HEK293 (cell line): ENCODE measurements around the gene TSPAN9.

Source experiments
- CTCF ChIA-PET: fragments of 350-600 bp; formaldehyde crosslinking; extraction: SDS; loops from one replicate; lab custom pipeline; 2021; ENCODE audit warnings: antibody characterized with exemption; lab: Yijun Ruan, JAX
- POLR2A ChIA-PET: fragments of 300-600 bp; formaldehyde crosslinking; extraction: SDS; loops from one replicate; lab custom pipeline; 2020; ENCODE audit warnings: antibody characterized with exemption, inconsistent platforms; lab: Yijun Ruan, JAX
- H3K27ac ChIP-seq: fragments of 200-500 bp; sonication (Bioruptor generic); 2 replicates; pipeline ENCODE4 v1.5.1; 2014; ENCODE audit warnings: low read depth, low read length, control low read depth, inconsistent platforms; ENCODE audit errors: extremely low read depth
- H3K36me3 ChIP-seq, 2 experiments: fragments of 200-500 bp in 1 of 2; sonication (Bioruptor generic) in 1 of 2; 1 replicate in 1 of 2; 2 replicates in 1 of 2; pipeline ENCODE4 v1.5.1; 2014 to 2017; ENCODE audit warnings: inconsistent platforms in 2 of 2, low read length in 2 of 2; ENCODE audit not compliant: control insufficient read depth in 2 of 2, insufficient read depth in 1 of 2
- H3K4me1 ChIP-seq: fragments of 200-500 bp; sonication (Bioruptor generic); 2 replicates; pipeline ENCODE4 v1.5.1; 2014; ENCODE audit warnings: mild to moderate bottlenecking, low read length, inconsistent platforms; ENCODE audit not compliant: control insufficient read depth, insufficient read depth
- H3K4me3 ChIP-seq: 2 replicates; pipeline ENCODE4 v1.5.1; 2011; ENCODE audit warnings: low read depth, mild to moderate bottlenecking, control low read depth, low read length, moderate library complexity
- H3K9me3 ChIP-seq: fragments of 200-500 bp; sonication (Bioruptor generic); 2 replicates; pipeline ENCODE4 v1.5.1; 2014; ENCODE audit warnings: low read depth, low read length, inconsistent platforms; ENCODE audit not compliant: control insufficient read depth, insufficient read depth
- BCL11B ChIP-seq: fragments of 450-650 bp; formaldehyde crosslinking; IDR thresholded peaks from 2 replicates; pipeline ENCODE4 v1.5.1; 2016; ENCODE audit warnings: low read depth, missing biosample characterization, missing genetic modification characterization
- ZFP3 ChIP-seq: fragments of 450-650 bp; formaldehyde crosslinking; IDR thresholded peaks from 2 replicates; pipeline ENCODE4 v1.5.1; 2016; ENCODE audit warnings: low read depth, missing biosample characterization, missing genetic modification characterization
- ZNF157 ChIP-seq: fragments of 450-650 bp; formaldehyde crosslinking; IDR thresholded peaks from 2 replicates; pipeline ENCODE4 v1.5.1; 2016; ENCODE audit warnings: missing biosample characterization, missing genetic modification characterization
- ZNF239 ChIP-seq: fragments of 450-650 bp; formaldehyde crosslinking; IDR thresholded peaks from 2 replicates; pipeline ENCODE4 v1.5.1; 2016; ENCODE audit warnings: missing biosample characterization, missing genetic modification characterization
- ZNF292 ChIP-seq: fragments of 450-650 bp; formaldehyde crosslinking; IDR thresholded peaks from 2 replicates; pipeline ENCODE4 v1.5.1; 2016; ENCODE audit warnings: low read depth, missing biosample characterization, missing genetic modification characterization, borderline replicate concordance
- ZNF391 ChIP-seq: fragments of 450-650 bp; formaldehyde crosslinking; IDR thresholded peaks from 2 replicates; pipeline ENCODE4 v1.5.1; 2016; ENCODE audit warnings: low read depth, missing biosample characterization, missing genetic modification characterization, borderline replicate concordance
- ZNF394 ChIP-seq: fragments of 450-650 bp; formaldehyde crosslinking; IDR thresholded peaks from 2 replicates; pipeline ENCODE4 v1.5.1; 2016; ENCODE audit warnings: missing biosample characterization, missing genetic modification characterization, mild to moderate bottlenecking, moderate library complexity, borderline replicate concordance
- ZNF426 ChIP-seq: fragments of 450-650 bp; formaldehyde crosslinking; IDR thresholded peaks from 2 replicates; pipeline ENCODE4 v1.5.1; 2017; ENCODE audit warnings: missing biosample characterization, missing genetic modification characterization, mild to moderate bottlenecking, inconsistent platforms, moderate library complexity
- ZNF510 ChIP-seq: fragments of 450-650 bp; formaldehyde crosslinking; IDR thresholded peaks from 2 replicates; pipeline ENCODE4 v1.5.1; 2018; ENCODE audit warnings: mild to moderate bottlenecking, missing genetic modification characterization, missing biosample characterization; ENCODE audit not compliant: insufficient replicate concordance
- ZNF623 ChIP-seq: fragments of 450-650 bp; formaldehyde crosslinking; IDR thresholded peaks from 2 replicates; pipeline ENCODE4 v1.5.1; 2016; ENCODE audit warnings: missing biosample characterization, missing genetic modification characterization
- TF ChIP-seq, protein P1 (sequence below): fragments of 450-650 bp; formaldehyde crosslinking; IDR thresholded peaks from 2 replicates; pipeline ENCODE4 v1.5.1; 2016; ENCODE audit warnings: missing biosample characterization, missing genetic modification characterization
- TF ChIP-seq, protein P2 (sequence below): fragments of 450-650 bp; formaldehyde crosslinking; conservative IDR thresholded peaks from 2 replicates; pipeline ENCODE4 v1.5.1; 2016; ENCODE audit warnings: low read depth, missing biosample characterization, missing genetic modification characterization
- TF ChIP-seq, protein P3 (sequence below): fragments of 450-650 bp; formaldehyde crosslinking; IDR thresholded peaks from 2 replicates; pipeline ENCODE4 v1.5.1; 2016; ENCODE audit warnings: missing biosample characterization, missing genetic modification characterization
- TF ChIP-seq, protein P4 (sequence below): fragments of 450-650 bp; formaldehyde crosslinking; IDR thresholded peaks from 2 replicates; pipeline ENCODE4 v1.5.1; 2016; ENCODE audit warnings: missing biosample characterization, missing genetic modification characterization
- TF ChIP-seq, protein P5 (sequence below): fragments of 450-650 bp; formaldehyde crosslinking; IDR thresholded peaks from 2 replicates; pipeline ENCODE4 v1.5.1; 2016; ENCODE audit warnings: missing biosample characterization, missing genetic modification characterization
- TF ChIP-seq, protein P6 (sequence below): fragments of 450-650 bp; formaldehyde crosslinking; IDR thresholded peaks from 2 replicates; pipeline ENCODE4 v1.5.1; 2016; ENCODE audit warnings: missing biosample characterization, missing genetic modification characterization

The TSPAN9 gene

DNA sequence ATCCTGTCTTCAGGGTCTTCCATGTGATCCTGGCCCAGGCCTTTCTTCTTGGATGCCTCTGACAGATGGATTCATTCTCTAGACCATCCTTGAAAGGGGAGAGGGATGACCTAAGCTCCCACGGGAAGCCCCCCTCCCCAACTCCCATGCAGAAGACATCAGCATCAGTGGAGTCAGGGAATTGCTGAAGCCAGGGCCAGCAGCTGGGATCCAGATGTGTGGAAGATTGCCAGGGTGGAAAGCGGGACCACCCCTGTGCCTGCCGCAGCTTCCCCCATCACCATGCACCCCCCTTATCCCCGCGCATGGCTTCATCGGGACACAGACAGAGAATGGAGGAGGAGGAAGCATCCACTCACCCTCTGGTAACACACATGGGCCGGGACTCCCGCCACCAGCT lies 230.2 kb downstream of the TSPAN9 start:
- H3K36me3 ChIP-seq, result no peaks in the 10 kb centered on the region
- no peak overlapping the region for H3K27ac ChIP-seq
- no peak overlapping the region for H3K4me3 ChIP-seq
- TF ChIP-seq ZNF391 (tag by site-specific recombination) (no peak), ZNF292 (tag by site-specific recombination) (no peak)
- TF ChIP-seq, protein P1, sequence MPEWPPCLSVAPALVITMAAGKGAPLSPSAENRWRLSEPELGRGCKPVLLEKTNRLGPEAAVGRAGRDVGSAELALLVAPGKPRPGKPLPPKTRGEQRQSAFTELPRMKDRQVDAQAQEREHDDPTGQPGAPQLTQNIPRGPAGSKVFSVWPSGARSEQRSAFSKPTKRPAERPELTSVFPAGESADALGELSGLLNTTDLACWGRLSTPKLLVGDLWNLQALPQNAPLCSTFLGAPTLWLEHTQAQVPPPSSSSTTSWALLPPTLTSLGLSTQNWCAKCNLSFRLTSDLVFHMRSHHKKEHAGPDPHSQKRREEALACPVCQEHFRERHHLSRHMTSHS, result no peak
- ChIA-PET POLR2A (no interaction called here), CTCF (no interaction called here)
- H3K9me3 ChIP-seq, result no peaks in the 10 kb centered on the region
- no peaks in the 10 kb centered on the region for H3K4me1 ChIP-seq

DNA sequence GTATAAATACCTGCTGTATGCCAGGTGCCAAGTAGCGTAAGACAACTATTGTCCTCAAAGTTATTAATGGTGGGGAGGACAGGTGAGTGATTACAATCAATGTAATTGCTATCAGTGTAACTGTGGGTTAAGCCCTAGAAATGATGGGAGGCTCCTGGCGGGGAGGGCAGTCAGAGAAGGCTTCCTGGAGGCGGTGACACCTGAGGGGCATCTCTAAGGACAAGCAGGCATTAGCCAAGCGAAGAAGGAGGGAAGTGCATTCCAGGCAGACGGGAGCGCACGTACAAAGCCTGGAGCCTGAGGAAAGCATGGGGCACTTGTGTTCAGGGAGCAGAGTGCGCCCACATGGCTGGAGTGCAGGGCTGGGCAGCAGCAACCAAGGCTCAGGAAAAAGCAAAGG lies 230.9 kb downstream of the TSPAN9 start:
- Histone ChIP-seq H3K27ac (no peak overlapping the region), H3K9me3 (no peaks in the 10 kb centered on the region), H3K4me1 (no peaks in the 10 kb centered on the region), H3K4me3 (no peak overlapping the region), H3K36me3 (no peaks in the 10 kb centered on the region)
- POLR2A ChIA-PET, result no interaction called here
- CTCF ChIA-PET, result interaction anchor here (1.3 kb wide), 1 partner anchor 8 kb away, joined by 5 read pairs; no protein-coding TSS in a partner anchor
- TF ChIP-seq, protein P2, sequence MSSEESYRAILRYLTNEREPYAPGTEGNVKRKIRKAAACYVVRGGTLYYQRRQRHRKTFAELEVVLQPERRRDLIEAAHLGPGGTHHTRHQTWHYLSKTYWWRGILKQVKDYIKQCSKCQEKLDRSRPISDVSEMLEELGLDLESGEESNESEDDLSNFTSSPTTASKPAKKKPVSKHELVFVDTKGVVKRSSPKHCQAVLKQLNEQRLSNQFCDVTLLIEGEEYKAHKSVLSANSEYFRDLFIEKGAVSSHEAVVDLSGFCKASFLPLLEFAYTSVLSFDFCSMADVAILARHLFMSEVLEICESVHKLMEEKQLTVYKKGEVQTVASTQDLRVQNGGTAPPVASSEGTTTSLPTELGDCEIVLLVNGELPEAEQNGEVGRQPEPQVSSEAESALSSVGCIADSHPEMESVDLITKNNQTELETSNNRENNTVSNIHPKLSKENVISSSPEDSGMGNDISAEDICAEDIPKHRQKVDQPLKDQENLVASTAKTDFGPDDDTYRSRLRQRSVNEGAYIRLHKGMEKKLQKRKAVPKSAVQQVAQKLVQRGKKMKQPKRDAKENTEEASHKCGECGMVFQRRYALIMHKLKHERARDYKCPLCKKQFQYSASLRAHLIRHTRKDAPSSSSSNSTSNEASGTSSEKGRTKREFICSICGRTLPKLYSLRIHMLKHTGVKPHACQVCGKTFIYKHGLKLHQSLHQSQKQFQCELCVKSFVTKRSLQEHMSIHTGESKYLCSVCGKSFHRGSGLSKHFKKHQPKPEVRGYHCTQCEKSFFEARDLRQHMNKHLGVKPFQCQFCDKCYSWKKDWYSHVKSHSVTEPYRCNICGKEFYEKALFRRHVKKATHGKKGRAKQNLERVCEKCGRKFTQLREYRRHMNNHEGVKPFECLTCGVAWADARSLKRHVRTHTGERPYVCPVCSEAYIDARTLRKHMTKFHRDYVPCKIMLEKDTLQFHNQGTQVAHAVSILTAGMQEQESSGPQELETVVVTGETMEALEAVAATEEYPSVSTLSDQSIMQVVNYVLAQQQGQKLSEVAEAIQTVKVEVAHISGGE (tag by site-specific recombination), result no peak
- TF ChIP-seq ZNF426 (tag by site-specific recombination), result no peak
- no peak for TF ChIP-seq ZNF394 (tag by site-specific recombination)

DNA sequence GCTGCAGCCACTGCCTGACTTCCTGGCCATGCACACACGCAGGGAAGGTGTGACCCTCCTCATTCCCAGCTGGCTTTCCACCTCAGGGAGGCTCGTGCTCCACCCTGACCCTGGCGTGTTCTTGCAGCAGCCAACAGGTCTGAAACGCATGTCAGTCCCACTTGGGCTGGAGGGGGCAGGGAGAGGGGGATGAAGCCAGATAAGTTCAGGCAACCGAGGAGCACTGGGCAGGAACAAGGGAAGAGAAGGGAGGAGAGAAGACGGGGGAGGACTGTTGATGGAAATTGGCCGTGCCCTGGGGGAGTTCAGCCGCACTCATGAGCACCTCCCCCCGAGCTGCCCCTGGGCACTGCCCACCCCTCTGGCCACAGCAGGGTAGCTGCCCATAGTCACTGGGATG lies 231.4 kb downstream of the TSPAN9 start:
- CTCF ChIA-PET, result interaction anchor here (1.3 kb wide), 1 partner anchor 9 kb away, joined by 5 read pairs; no protein-coding TSS in a partner anchor
- Histone ChIP-seq H3K4me3 (no peak overlapping the region), H3K9me3 (no peaks in the 10 kb centered on the region), H3K36me3 (no peaks in the 10 kb centered on the region), H3K4me1 (no peaks in the 10 kb centered on the region), H3K27ac (no peak overlapping the region)
- TF ChIP-seq, protein P3, sequence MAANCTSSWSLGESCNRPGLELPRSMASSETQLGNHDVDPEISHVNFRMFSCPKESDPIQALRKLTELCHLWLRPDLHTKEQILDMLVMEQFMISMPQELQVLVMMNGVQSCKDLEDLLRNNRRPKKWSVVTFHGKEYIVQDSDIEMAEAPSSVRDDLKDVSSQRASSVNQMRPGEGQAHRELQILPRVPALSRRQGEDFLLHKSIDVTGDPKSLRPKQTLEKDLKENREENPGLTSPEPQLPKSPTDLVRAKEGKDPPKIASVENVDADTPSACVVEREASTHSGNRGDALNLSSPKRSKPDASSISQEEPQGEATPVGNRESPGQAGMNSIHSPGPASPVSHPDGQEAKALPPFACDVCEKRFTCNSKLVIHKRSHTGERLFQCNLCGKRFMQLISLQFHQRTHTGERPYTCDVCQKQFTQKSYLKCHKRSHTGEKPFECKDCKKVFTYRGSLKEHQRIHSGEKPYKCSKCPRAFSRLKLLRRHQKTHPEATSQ (tag by site-specific recombination), result no peak
- TF ChIP-seq, protein P4, sequence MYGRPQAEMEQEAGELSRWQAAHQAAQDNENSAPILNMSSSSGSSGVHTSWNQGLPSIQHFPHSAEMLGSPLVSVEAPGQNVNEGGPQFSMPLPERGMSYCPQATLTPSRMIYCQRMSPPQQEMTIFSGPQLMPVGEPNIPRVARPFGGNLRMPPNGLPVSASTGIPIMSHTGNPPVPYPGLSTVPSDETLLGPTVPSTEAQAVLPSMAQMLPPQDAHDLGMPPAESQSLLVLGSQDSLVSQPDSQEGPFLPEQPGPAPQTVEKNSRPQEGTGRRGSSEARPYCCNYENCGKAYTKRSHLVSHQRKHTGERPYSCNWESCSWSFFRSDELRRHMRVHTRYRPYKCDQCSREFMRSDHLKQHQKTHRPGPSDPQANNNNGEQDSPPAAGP (tag by site-specific recombination), result 0 out of 2 replicates have a peak, but pooled peaks have one; percentile 23
- no peak for TF ChIP-seq ZFP3 (tag by site-specific recombination)
- POLR2A ChIA-PET, result no interaction called here

DNA sequence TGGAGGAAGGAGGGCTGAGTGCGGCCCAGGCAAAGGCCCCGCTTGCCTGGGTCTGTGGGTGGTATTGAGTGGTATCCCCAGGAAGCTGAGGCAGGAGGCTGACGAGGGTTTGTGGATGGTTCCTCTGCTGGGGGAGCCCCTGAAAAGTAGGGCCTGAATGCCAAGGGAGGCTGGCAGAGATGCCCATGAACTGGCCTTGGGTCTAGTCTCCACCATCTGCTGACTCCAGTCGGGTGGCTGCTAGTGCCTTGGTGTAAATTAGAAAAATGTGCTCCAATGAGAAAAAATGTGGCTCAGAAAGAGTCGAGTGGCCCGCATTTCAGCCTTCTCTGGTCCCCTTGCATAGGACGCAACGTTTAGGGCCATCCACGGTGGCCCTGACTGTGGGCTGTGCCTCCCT lies 232.6 kb downstream of the TSPAN9 start:
- Histone ChIP-seq H3K36me3 (no peaks in the 10 kb centered on the region), H3K9me3 (no peaks in the 10 kb centered on the region), H3K4me3 (no peak overlapping the region), H3K4me1 (no peaks in the 10 kb centered on the region), H3K27ac (no peak overlapping the region)
- ChIA-PET POLR2A (no interaction called here), CTCF (interaction anchor here (1.0 to 11.4 kb wide), 2 partner anchors 9 to 466 kb away, joined by 3 to 96 read pairs; no protein-coding TSS in a partner anchor)
- TF ChIP-seq, protein P5, sequence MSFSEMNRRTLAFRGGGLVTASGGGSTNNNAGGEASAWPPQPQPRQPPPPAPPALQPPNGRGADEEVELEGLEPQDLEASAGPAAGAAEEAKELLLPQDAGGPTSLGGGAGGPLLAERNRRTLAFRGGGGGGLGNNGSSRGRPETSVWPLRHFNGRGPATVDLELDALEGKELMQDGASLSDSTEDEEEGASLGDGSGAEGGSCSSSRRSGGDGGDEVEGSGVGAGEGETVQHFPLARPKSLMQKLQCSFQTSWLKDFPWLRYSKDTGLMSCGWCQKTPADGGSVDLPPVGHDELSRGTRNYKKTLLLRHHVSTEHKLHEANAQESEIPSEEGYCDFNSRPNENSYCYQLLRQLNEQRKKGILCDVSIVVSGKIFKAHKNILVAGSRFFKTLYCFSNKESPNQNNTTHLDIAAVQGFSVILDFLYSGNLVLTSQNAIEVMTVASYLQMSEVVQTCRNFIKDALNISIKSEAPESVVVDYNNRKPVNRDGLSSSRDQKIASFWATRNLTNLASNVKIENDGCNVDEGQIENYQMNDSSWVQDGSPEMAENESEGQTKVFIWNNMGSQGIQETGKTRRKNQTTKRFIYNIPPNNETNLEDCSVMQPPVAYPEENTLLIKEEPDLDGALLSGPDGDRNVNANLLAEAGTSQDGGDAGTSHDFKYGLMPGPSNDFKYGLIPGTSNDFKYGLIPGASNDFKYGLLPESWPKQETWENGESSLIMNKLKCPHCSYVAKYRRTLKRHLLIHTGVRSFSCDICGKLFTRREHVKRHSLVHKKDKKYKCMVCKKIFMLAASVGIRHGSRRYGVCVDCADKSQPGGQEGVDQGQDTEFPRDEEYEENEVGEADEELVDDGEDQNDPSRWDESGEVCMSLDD, result no peak
- TF ChIP-seq BCL11B (tag by site-specific recombination), result no peak
- TF ChIP-seq, protein P6, sequence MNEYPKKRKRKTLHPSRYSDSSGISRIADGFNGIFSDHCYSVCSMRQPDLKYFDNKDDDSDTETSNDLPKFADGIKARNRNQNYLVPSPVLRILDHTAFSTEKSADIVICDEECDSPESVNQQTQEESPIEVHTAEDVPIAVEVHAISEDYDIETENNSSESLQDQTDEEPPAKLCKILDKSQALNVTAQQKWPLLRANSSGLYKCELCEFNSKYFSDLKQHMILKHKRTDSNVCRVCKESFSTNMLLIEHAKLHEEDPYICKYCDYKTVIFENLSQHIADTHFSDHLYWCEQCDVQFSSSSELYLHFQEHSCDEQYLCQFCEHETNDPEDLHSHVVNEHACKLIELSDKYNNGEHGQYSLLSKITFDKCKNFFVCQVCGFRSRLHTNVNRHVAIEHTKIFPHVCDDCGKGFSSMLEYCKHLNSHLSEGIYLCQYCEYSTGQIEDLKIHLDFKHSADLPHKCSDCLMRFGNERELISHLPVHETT (tag by site-specific recombination), result no peak
- no peak for TF ChIP-seq ZNF239
- TF ChIP-seq ZNF510 (tag by site-specific recombination), result no peak
- no peak for TF ChIP-seq ZNF623 (tag by site-specific recombination)
- TF ChIP-seq ZNF157 (tag by site-specific recombination), result no peak
